T1000 (cell line): ENCODE results near the gene DAPP1.

Source experiments
- DNase-seq: peaks from one replicate; lab custom pipeline; 2025; ENCODE audit warnings: mixed read lengths; lab: John Stamatoyannopoulos, UW

DAPP1 gene

GRCh38 chr4:99917575-99917974 lies 100.9 kb downstream of the DAPP1 start:
- DNase-seq, result no peak

DNA sequence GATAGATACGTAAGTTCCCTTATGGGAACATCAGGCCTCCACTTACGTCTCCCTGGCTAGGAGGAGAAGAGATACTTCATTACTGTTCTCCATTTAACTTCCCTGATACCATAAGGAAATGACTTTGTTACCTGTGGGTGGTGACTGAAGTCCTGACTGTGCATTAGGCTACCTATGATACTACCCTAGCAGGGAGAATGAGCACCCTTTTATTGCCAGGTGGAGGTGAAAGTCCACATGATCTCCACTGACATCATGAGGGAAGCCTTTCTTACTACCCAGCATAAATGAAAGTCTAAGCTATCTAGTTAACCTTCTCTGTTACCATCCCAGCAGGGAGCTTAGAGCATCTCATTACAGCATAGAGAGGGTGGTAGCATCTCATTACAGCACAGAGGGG lies 102.0 kb downstream of the DAPP1 start:
- no peak for DNase-seq
